ENCODE measurements around the gene UGT1A6.

UGT1A6 gene

DNA sequence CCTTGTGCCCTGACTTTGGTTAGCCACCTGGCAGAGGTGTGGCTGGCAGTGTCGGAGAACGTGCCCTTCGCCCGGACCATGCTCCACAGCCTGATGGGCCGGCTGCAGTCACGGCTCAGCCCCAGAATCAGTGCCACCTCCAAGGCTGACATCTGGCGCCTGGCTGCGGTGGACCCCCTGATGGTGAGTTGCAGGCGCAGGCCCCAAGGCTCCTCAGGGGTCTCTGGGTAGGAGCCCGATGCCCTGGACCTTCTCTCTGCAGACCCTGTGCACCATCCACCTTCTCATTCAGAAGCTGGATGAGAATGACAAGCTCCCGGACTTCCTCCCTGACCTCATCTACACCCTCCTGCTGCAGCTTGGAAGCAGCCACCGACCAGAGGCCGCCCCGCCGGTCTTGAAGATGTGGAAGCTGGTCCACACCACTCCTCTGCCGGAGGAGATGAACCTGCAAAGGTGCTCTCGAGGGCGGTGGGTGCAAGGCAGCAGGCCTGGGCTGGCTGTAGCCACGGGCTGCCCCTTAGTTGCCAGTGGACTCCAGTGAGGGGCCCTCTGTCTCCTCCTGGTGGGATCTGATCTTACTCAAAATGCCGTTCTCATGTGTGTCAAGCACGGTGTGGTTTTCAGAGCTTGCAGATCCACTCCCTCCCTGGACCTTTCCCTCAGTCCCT lies 129.5 kb downstream of the UGT1A6 start:
- DNase-seq, result no peak

Measured in Kasumi-1 (cell line).